Natural killer cell (primary cell): ENCODE data around the gene TNRC6A. TPM values are rescaled to one million over a fixed set of nuclear protein-coding genes. Genes with fewer than 3 reads are reported as not detected.
"Not testable (repeated sequence)": the region's sequence is repeated elsewhere in the genome, so short reads cannot be mapped to it uniquely, and the experiment has no call there.

Experiments used
- ATAC-seq, 3 donors: fragments of 150-1000 bp in 2 of 3; fragments of 200-7000 bp in 1 of 3; cut with Tn5 transposase; 1 replicate in 1 of 3; 2 replicates in 2 of 3; pipeline ENCODE4 v1.10.0; 2021; ENCODE audit warnings: mild to moderate bottlenecking in 2 of 3, moderate library complexity in 2 of 3
- DNase-seq, 2 donors: peaks; one replicate each; pipeline versions ENCODE4 v3.0.0 to v3.0.0-alpha.2; 2013 to 2021; ENCODE audit warnings: mixed read lengths in 1 of 2
- H3K27ac ChIP-seq: one replicate; pipeline ENCODE4 v1.5.1; 2013; ENCODE audit warnings: mild to moderate bottlenecking, low read length
- H3K27me3 ChIP-seq: one replicate; pipeline ENCODE4 v1.6.1; 2013; ENCODE audit warnings: low read length; ENCODE audit not compliant: control insufficient read depth, insufficient read depth
- H3K36me3 ChIP-seq: one replicate; pipeline ENCODE4 v1.6.1; 2013; ENCODE audit warnings: low read length; ENCODE audit not compliant: control insufficient read depth, insufficient read depth
- H3K4me1 ChIP-seq: one replicate; pipeline ENCODE4 v1.6.1; 2013; ENCODE audit warnings: low read length; ENCODE audit not compliant: control insufficient read depth, insufficient read depth
- H3K4me3 ChIP-seq: one replicate; pipeline ENCODE4 v1.5.1; 2013; ENCODE audit warnings: low read length
- H3K9me3 ChIP-seq: one replicate; pipeline ENCODE4 v1.6.1; 2013; ENCODE audit warnings: low read length; ENCODE audit not compliant: control insufficient read depth, insufficient read depth
- H3K27ac Mint-ChIP-seq, 2 donors: one replicate each; pipeline ENCODE4 v1.8.0; 2022; ENCODE audit warnings: mild to moderate bottlenecking in 2 of 2, mixed read lengths in 2 of 2, moderate library complexity in 1 of 2
- H3K27me3 Mint-ChIP-seq, 2 donors: one replicate each; pipeline ENCODE4 v1.8.0; 2022; ENCODE audit warnings: low read depth in 2 of 2, mixed read lengths in 2 of 2
- H3K36me3 Mint-ChIP-seq: one replicate; pipeline ENCODE4 v1.8.0; 2022; ENCODE audit warnings: mixed read lengths
- H3K4me1 Mint-ChIP-seq, 2 donors: one replicate each; pipeline ENCODE4 v1.8.0; 2022; ENCODE audit warnings: mixed read lengths in 2 of 2
- H3K4me3 Mint-ChIP-seq: one replicate; pipeline ENCODE4 v1.8.0; 2022; ENCODE audit warnings: mild to moderate bottlenecking, moderate library complexity, mixed read lengths
- H3K9me3 Mint-ChIP-seq, 2 donors: one replicate each; pipeline ENCODE4 v1.8.0; 2022; ENCODE audit warnings: mixed read lengths in 2 of 2
- WGBS: methylation state at CpG from one replicate; pipeline ENCODE4 v1.1.7; 2013; ENCODE audit warnings: missing lambda C conversion rate; ENCODE audit not compliant: insufficient coverage; 5-methylcytosine and 5-hydroxymethylcytosine counted together
- intact Hi-C: fragments of 100-400 bp; cut with micrococcal nuclease; formaldehyde crosslinking; loops from one replicate; pipeline ENCODE4 v1.14.2; 2022
- total RNA-seq, 4 donors: library from RNA; stranded (reverse); fragments of 120-200 nt in 1 of 4; gene quantifications; one replicate each; pipeline versions ENCODE4 v1.2.3 to v1.2.4, GENCODE V29; 2013 to 2022
- TF ChIP-seq, protein P1 (sequence below): fragments of 200-600 bp; IDR thresholded peaks from one replicate; pipeline ENCODE4 v1.8.0; 2022; ENCODE audit warnings: antibody characterized with exemption

The TNRC6A gene
- total RNA-seq, 3 donors from 2014 or later (not counting 1 experiment from before 2014, with no cell fraction given) = 53.9 to 68.5 (median 66.3) TPM

DNA sequence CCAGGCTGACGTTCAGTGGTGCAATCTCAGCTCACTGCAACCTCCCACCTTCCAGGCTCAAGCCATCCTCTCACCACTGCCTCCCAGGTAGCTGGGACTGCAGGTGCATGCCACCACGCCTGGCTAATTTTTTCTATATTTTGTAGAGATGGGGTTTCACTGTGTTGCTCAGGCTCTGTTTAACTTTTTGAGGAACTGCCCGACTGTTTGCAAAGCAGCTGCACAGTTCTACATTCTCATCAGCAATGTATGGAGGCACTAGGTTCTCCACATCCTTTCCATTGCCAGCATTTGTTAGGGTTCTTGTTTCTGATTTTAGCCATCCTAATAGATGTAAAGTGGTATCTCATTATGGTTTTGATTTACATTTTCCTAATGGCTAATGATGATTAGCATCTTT is 9.4 kb downstream of the TNRC6A start:
- TF ChIP-seq, protein P1, sequence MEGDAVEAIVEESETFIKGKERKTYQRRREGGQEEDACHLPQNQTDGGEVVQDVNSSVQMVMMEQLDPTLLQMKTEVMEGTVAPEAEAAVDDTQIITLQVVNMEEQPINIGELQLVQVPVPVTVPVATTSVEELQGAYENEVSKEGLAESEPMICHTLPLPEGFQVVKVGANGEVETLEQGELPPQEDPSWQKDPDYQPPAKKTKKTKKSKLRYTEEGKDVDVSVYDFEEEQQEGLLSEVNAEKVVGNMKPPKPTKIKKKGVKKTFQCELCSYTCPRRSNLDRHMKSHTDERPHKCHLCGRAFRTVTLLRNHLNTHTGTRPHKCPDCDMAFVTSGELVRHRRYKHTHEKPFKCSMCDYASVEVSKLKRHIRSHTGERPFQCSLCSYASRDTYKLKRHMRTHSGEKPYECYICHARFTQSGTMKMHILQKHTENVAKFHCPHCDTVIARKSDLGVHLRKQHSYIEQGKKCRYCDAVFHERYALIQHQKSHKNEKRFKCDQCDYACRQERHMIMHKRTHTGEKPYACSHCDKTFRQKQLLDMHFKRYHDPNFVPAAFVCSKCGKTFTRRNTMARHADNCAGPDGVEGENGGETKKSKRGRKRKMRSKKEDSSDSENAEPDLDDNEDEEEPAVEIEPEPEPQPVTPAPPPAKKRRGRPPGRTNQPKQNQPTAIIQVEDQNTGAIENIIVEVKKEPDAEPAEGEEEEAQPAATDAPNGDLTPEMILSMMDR = no peak
- no peak overlapping the region for H3K27ac ChIP-seq
- Mint-ChIP-seq H3K27me3 (no peaks in the 10 kb centered on the region), H3K4me3 (peak overlapping the region; percentile 35), H3K36me3 (no peaks in the 10 kb centered on the region), H3K9me3 (no peaks in the 10 kb centered on the region), H3K4me1 (peaks cover 60 to 70% of the 10 kb centered on the region in 2 donors), H3K27ac (peak overlapping the region in 1 of 2 donors; percentile 29)
- H3K4me3 ChIP-seq = no peak overlapping the region
- peaks cover 8% of the 10 kb centered on the region for H3K36me3 ChIP-seq
- H3K27me3 ChIP-seq = no peaks in the 10 kb centered on the region
- 68% methylated on average over 2 of the region's 3 CpGs for WGBS
- intact Hi-C loops = loop anchor here (10.0 kb wide), 1 partner anchor 204 kb away; the partner anchor contains the start of gene RBBP6
- no peaks in the 10 kb centered on the region for H3K9me3 ChIP-seq
- peaks cover 9% of the 10 kb centered on the region for H3K4me1 ChIP-seq
- DNase-seq (no peak), ATAC-seq (no peak)

- intact Hi-C loops = no loop called here
- DNase-seq (no peak), ATAC-seq (no peak)
- WGBS = 89% methylated on average over 4 of the region's 4 CpGs
- no peak overlapping the region for H3K4me3 Mint-ChIP-seq
- peaks cover 9% of the 10 kb centered on the region for H3K4me1 ChIP-seq
- H3K36me3 Mint-ChIP-seq = no peaks in the 10 kb centered on the region
- H3K27ac ChIP-seq = no peak overlapping the region
- peaks cover 74 to 81% of the 10 kb centered on the region in 2 donors for H3K4me1 Mint-ChIP-seq
- H3K9me3 Mint-ChIP-seq = no peaks in the 10 kb centered on the region
- H3K27ac Mint-ChIP-seq = no peak overlapping the region
- no peaks in the 10 kb centered on the region for H3K27me3 Mint-ChIP-seq
- no peaks in the 10 kb centered on the region for H3K9me3 ChIP-seq
- H3K36me3 ChIP-seq = peaks cover 5% of the 10 kb centered on the region
- H3K4me3 ChIP-seq = no peak overlapping the region
- TF ChIP-seq, protein P1 = no peak
- no peaks in the 10 kb centered on the region for H3K27me3 ChIP-seq
These were observed 12.4 kb downstream of the TNRC6A start for GRCh38 chr16:24741862-24742261.

GRCh38 chr16:24742610-24743009 is 13.2 kb downstream of the TNRC6A start:
- H3K4me1 ChIP-seq, ATAC-seq, intact Hi-C loops, DNase-seq, H3K4me3 Mint-ChIP-seq, H3K4me3 ChIP-seq, H3K36me3 ChIP-seq, H3K9me3 ChIP-seq, H3K27ac Mint-ChIP-seq, H3K36me3 Mint-ChIP-seq, H3K27me3 Mint-ChIP-seq, H3K27ac ChIP-seq, H3K27me3 ChIP-seq, H3K9me3 Mint-ChIP-seq: not testable (repeated sequence)
- H3K4me1 Mint-ChIP-seq = peaks cover 74 to 83% of the 10 kb centered on the region in 2 donors
- 97% methylated on average over 8 of the region's 8 CpGs for WGBS

- H3K36me3 Mint-ChIP-seq = no peaks in the 10 kb centered on the region
- intact Hi-C loops = no loop called here
These were observed 15.9 kb downstream of the TNRC6A start for GRCh38 chr16:24745391-24745790.

More at GRCh38 chr16:24745391-24745790, 15.9 kb downstream of the TNRC6A start:
- Mint-ChIP-seq H3K9me3 (no peaks in the 10 kb centered on the region), H3K4me1 (peaks cover 74 to 78% of the 10 kb centered on the region in 2 donors), H3K4me3 (no peak overlapping the region), H3K27me3 (no peaks in the 10 kb centered on the region), H3K27ac (no peak overlapping the region)
- DNase-seq = no peak
- H3K36me3 ChIP-seq = peaks cover 5% of the 10 kb centered on the region
- peaks cover 2% of the 10 kb centered on the region for H3K4me1 ChIP-seq
- no peak overlapping the region for H3K4me3 ChIP-seq
- TF ChIP-seq, protein P1 = no peak
- no peak overlapping the region for H3K27ac ChIP-seq
- ATAC-seq = no peak
- no peaks in the 10 kb centered on the region for H3K27me3 ChIP-seq
- H3K9me3 ChIP-seq = no peaks in the 10 kb centered on the region
